ENCODE results near the gene NAALADL2.

Gene NAALADL2

DNA sequence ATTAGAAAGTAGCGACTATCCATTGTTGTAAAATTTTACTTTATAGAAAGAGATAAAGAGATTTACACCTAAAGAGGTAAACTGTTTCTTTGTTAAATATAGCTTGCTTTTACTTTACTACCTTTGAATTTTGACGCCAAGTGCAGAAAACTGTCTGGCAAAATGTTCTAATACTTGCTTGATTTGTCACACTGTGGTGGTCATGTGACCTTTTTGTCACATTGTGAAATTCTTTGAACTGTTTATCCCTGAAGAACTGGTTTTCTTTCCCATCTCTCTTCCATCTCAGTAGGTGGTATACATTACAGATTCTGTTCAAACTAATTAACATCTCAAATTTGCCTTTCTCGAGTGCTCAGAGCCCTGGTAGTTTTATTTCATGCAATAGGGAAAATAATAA lies 327.4 kb downstream of the NAALADL2 start:
- no peaks in the 10 kb centered on the region for H3K79me2 ChIP-seq (ENCODE audit: insufficient read depth, low read length)
- ATAC-seq (ENCODE audit: insufficient read depth, low read depth) (no peak), DNase-seq (no peak)
- H4K20me1 ChIP-seq (ENCODE audit: insufficient read depth, low read length), result no peaks in the 10 kb centered on the region
- TF ChIP-seq CTCF (IDR thresholded peaks at IDR 0.05; ENCODE audit: borderline replicate concordance, extremely low read depth, low read length, poor library complexity, severe bottlenecking) (no peak), EZH2 (IDR thresholded peaks at IDR 0.05; ENCODE audit: borderline replicate concordance, low read depth, low read length, severe bottlenecking) (no peak)
- H3K27ac ChIP-seq (ENCODE audit: low read length), result no peak overlapping the region
- H3K9me3 ChIP-seq (ENCODE audit: insufficient read depth, low read length, severe bottlenecking), result no peaks in the 10 kb centered on the region
- H3K4me2 ChIP-seq (ENCODE audit: insufficient read depth, low read length), result no peak overlapping the region
- no peaks in the 10 kb centered on the region for H3K4me1 ChIP-seq (ENCODE audit: insufficient read depth, low read length)
- no peak overlapping the region for H3K4me3 ChIP-seq (ENCODE audit: low read depth in 1 of 2, low read length in 2 of 2)
- H3K36me3 ChIP-seq (ENCODE audit: insufficient read depth, low read length), result no peaks in the 10 kb centered on the region
- no peaks in the 10 kb centered on the region for H3K27me3 ChIP-seq (ENCODE audit: insufficient read depth, low read length, poor library complexity)
- no peak overlapping the region for H3K9ac ChIP-seq (ENCODE audit: low read depth, low read length)
- H2AFZ ChIP-seq (ENCODE audit: low read depth, low read length), result no peak overlapping the region

GRCh38 chr3:175187586-175187985 lies 328.5 kb downstream of the NAALADL2 start:
- no peak overlapping the region for H3K27ac ChIP-seq (ENCODE audit: low read length)
- H3K9me3 ChIP-seq (ENCODE audit: insufficient read depth, low read length, severe bottlenecking), result no peaks in the 10 kb centered on the region
- no peaks in the 10 kb centered on the region for H3K4me1 ChIP-seq (ENCODE audit: insufficient read depth, low read length)
- no peak for ATAC-seq (ENCODE audit: insufficient read depth, low read depth)
- no peak overlapping the region for H3K4me3 ChIP-seq (ENCODE audit: low read depth in 1 of 2, low read length in 2 of 2)
- no peak overlapping the region for H3K9ac ChIP-seq (ENCODE audit: low read depth, low read length)
- H3K27me3 ChIP-seq (ENCODE audit: insufficient read depth, low read length, poor library complexity), result no peaks in the 10 kb centered on the region
- H3K4me2 ChIP-seq (ENCODE audit: insufficient read depth, low read length), result no peak overlapping the region
- no peaks in the 10 kb centered on the region for H3K79me2 ChIP-seq (ENCODE audit: insufficient read depth, low read length)
- TF ChIP-seq EZH2 (IDR thresholded peaks at IDR 0.05; ENCODE audit: borderline replicate concordance, low read depth, low read length, severe bottlenecking) (no peak), CTCF (IDR thresholded peaks at IDR 0.05; ENCODE audit: borderline replicate concordance, extremely low read depth, low read length, poor library complexity, severe bottlenecking) (no peak)
- no peak overlapping the region for H2AFZ ChIP-seq (ENCODE audit: low read depth, low read length)
- no peaks in the 10 kb centered on the region for H4K20me1 ChIP-seq (ENCODE audit: insufficient read depth, low read length)
- H3K36me3 ChIP-seq (ENCODE audit: insufficient read depth, low read length), result no peaks in the 10 kb centered on the region
- DNase-seq, result no peak

DNA sequence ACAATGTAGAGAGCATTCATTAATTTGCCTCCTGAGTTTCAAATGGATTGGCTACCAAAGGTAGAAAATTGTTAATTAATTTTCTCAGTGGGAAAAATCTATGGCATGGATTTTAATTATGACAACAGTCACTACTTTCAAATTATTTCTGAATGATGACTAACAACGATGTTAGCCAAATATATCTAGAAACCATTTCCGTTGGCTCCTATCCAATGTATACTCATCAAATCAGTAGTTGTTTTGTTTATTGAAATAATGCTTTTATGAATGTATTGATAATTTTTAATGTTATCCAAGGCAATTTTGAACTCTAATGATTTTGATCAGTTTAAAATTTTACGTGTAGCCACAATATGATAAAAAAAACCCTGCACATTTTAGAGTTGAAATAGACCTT lies 333.4 kb downstream of the NAALADL2 start:
- H2AFZ ChIP-seq (ENCODE audit: low read depth, low read length), result no peak overlapping the region
- no peak for TF ChIP-seq CTCF (IDR thresholded peaks at IDR 0.05; ENCODE audit: borderline replicate concordance, extremely low read depth, low read length, poor library complexity, severe bottlenecking)
- TF ChIP-seq EZH2 (IDR thresholded peaks at IDR 0.05; ENCODE audit: borderline replicate concordance, low read depth, low read length, severe bottlenecking), result no peak
- no peaks in the 10 kb centered on the region for H4K20me1 ChIP-seq (ENCODE audit: insufficient read depth, low read length)
- H3K79me2 ChIP-seq (ENCODE audit: insufficient read depth, low read length), result no peaks in the 10 kb centered on the region
- H3K9me3 ChIP-seq (ENCODE audit: insufficient read depth, low read length, severe bottlenecking), result no peaks in the 10 kb centered on the region
- no peaks in the 10 kb centered on the region for H3K27me3 ChIP-seq (ENCODE audit: insufficient read depth, low read length, poor library complexity)
- DNase-seq (no peak), ATAC-seq (ENCODE audit: insufficient read depth, low read depth) (no peak)
- no peak overlapping the region for H3K4me3 ChIP-seq (ENCODE audit: low read depth in 1 of 2, low read length in 2 of 2)
- H3K27ac ChIP-seq (ENCODE audit: low read length), result no peak overlapping the region
- no peak overlapping the region for H3K4me2 ChIP-seq (ENCODE audit: insufficient read depth, low read length)
- H3K36me3 ChIP-seq (ENCODE audit: insufficient read depth, low read length), result no peaks in the 10 kb centered on the region
- no peak overlapping the region for H3K9ac ChIP-seq (ENCODE audit: low read depth, low read length)
- no peaks in the 10 kb centered on the region for H3K4me1 ChIP-seq (ENCODE audit: insufficient read depth, low read length)

Measured in DND-41 (cell line).